SK-N-SH treated with all-trans-retinoic acid at 6 μM for 48 hours (cell line): ENCODE data around the gene SCRT2.

Experiments
- ATAC-seq: fragments of 200-7000 bp; cut with Tn5 transposase; 3 replicates; pipeline ENCODE4 v1.9.1; 2020; ENCODE audit warnings: mild to moderate bottlenecking, moderate library complexity
- ARNTL ChIP-seq: fragments of 450-650 bp; formaldehyde crosslinking; IDR thresholded peaks from 2 replicates; pipeline ENCODE4 v1.5.0; 2020; ENCODE audit warnings: low read depth, mild to moderate bottlenecking, moderate library complexity, borderline replicate concordance
- BACH2 ChIP-seq: fragments of 250-450 bp; sonication (Bioruptor Pico); IDR thresholded peaks from 2 replicates; pipeline ENCODE4 v1.9.0; 2021; ENCODE audit warnings: mild to moderate bottlenecking, borderline replicate concordance
- CSDC2 ChIP-seq: fragments of 250-450 bp; sonication (Bioruptor Pico); IDR thresholded peaks from 2 replicates; pipeline ENCODE4 v1.5.0; 2020; ENCODE audit warnings: mild to moderate bottlenecking, moderate library complexity
- ESRRG ChIP-seq: fragments of 250-450 bp; sonication (Bioruptor Pico); IDR thresholded peaks from 2 replicates; pipeline ENCODE4 v1.6.1; 2021; ENCODE audit warnings: mild to moderate bottlenecking
- GLIS3 ChIP-seq: fragments of 250-450 bp; sonication (Bioruptor Pico); IDR thresholded peaks from 2 replicates; pipeline ENCODE4 v1.5.0; 2020; ENCODE audit warnings: mild to moderate bottlenecking, moderate library complexity
- ISL1 ChIP-seq: fragments of 250-450 bp; sonication (Bioruptor Pico); IDR thresholded peaks from 2 replicates; pipeline ENCODE4 v2.1.2; 2022; ENCODE audit warnings: mild to moderate bottlenecking, moderate library complexity
- OSR1 ChIP-seq: fragments of 250-450 bp; sonication (Bioruptor Pico); IDR thresholded peaks from 2 replicates; pipeline ENCODE4 v1.8.0; 2022; ENCODE audit warnings: moderate library complexity, mild to moderate bottlenecking, inconsistent platforms
- POU6F1 ChIP-seq: fragments of 250-450 bp; sonication (Bioruptor Pico); IDR thresholded peaks from 2 replicates; pipeline ENCODE4 v1.8.0; 2021; ENCODE audit warnings: low read depth, mild to moderate bottlenecking, moderate library complexity, borderline replicate concordance
- PPARA ChIP-seq: fragments of 250-450 bp; sonication (Bioruptor Pico); IDR thresholded peaks from 2 replicates; pipeline ENCODE4 v1.5.0; 2020; ENCODE audit warnings: mild to moderate bottlenecking, borderline replicate concordance
- RARB ChIP-seq: fragments of 250-450 bp; sonication (Bioruptor Pico); IDR thresholded peaks from 2 replicates; pipeline ENCODE4 v1.8.0; 2021; ENCODE audit warnings: mild to moderate bottlenecking, moderate library complexity
- TCF4 ChIP-seq: fragments of 250-450 bp; sonication (Bioruptor Pico); IDR thresholded peaks from 2 replicates; pipeline ENCODE4 v1.8.0; 2021; ENCODE audit warnings: mild to moderate bottlenecking, moderate library complexity, borderline replicate concordance
- TOX ChIP-seq: fragments of 250-450 bp; sonication (Bioruptor Pico); IDR thresholded peaks from 2 replicates; pipeline ENCODE4 v1.8.0; 2021; ENCODE audit warnings: mild to moderate bottlenecking, moderate library complexity, borderline replicate concordance
- TSHZ2 ChIP-seq: fragments of 250-450 bp; sonication (Bioruptor Pico); IDR thresholded peaks from 2 replicates; pipeline ENCODE4 v1.5.0; 2020; ENCODE audit warnings: mild to moderate bottlenecking, moderate library complexity
- ZC3H10 ChIP-seq: fragments of 250-450 bp; sonication (Bioruptor Pico); IDR thresholded peaks from 2 replicates; pipeline ENCODE4 v1.5.1; 2021; ENCODE audit warnings: mild to moderate bottlenecking, moderate library complexity
- ZFP30 ChIP-seq: fragments of 450-650 bp; formaldehyde crosslinking; IDR thresholded peaks from 2 replicates; pipeline ENCODE4 v1.5.0; 2022; ENCODE audit warnings: mild to moderate bottlenecking, moderate library complexity
- ZNF565 ChIP-seq: fragments of 450-650 bp; formaldehyde crosslinking; conservative IDR thresholded peaks from 2 replicates; pipeline ENCODE4 v1.5.0; 2020; ENCODE audit warnings: low read depth, mild to moderate bottlenecking, moderate library complexity
- ZNF8 ChIP-seq: fragments of 450-650 bp; formaldehyde crosslinking; IDR thresholded peaks from 2 replicates; pipeline ENCODE4 v1.5.0; 2020; ENCODE audit warnings: mild to moderate bottlenecking, moderate library complexity
- TF ChIP-seq, protein P1 (sequence below): fragments of 250-450 bp; sonication (Bioruptor Pico); IDR thresholded peaks from 2 replicates; pipeline ENCODE4 v1.5.1; 2021; ENCODE audit warnings: mild to moderate bottlenecking, moderate library complexity
- TF ChIP-seq, protein P2 (sequence below): fragments of 250-450 bp; sonication (Bioruptor Pico); IDR thresholded peaks from 2 replicates; pipeline ENCODE4 v1.5.1; 2020; ENCODE audit warnings: low read depth, mild to moderate bottlenecking, moderate library complexity
- TF ChIP-seq, protein P3 (sequence below): fragments of 250-450 bp; sonication (Bioruptor Pico); IDR thresholded peaks from 2 replicates; pipeline ENCODE4 v1.8.0; 2020; ENCODE audit warnings: mild to moderate bottlenecking, moderate library complexity, borderline replicate concordance

Gene SCRT2

DNA sequence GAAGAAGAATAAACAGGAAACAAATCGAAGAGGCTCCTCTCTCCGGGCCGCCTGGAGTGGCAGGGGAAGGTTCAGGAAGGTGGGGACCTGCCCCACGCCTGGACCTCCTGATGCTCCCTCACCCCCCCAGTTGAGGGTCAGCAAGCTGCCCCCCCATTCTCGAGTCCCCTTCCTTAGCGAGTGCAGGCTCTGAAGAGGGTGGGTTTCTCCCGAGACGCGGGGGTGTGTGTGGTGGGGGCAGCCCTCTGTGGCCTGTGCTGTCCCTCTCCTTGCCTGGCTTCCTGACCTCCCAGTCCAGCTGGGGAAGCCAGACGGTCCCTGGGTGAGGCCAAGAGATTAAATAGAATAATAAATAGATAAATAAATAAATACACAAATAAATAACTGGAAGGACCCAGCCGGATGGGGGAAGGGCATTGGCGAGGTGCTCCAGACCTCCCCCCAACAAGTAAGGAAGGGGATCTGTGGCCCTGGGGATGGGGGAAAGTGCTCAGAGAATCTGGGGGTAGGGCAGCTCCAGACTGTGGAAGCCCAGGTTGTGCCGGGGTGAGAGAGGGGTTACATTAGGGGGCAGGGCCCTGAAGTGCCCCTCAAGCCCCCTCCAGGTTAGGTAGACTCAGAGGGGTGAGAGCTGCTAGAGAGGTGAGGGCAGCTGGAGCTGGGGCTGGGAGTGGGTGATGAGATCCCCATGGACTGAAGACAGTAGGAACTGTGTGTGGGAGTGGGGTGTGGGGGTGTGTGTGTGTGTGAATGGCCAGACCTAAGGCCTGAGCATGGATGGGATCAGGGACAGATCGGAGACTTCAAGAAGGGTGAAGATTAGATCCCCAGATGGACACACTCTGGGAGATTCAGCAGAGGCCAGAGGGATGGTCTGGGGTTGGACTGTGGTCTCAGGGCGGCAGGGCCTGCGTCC, 13.1 kb downstream of the SCRT2 start:
- TF ChIP-seq RARB (CRISPR knock-in tag) (no peak), TCF4 (no peak), ZNF565 (CRISPR knock-in tag) (no peak), ZNF8 (CRISPR knock-in tag) (no peak), TOX (CRISPR knock-in tag) (no peak), ARNTL (CRISPR knock-in tag) (no peak), ZFP30 (CRISPR knock-in tag) (no peak), PPARA (no peak), BACH2 (CRISPR knock-in tag) (no peak), TSHZ2 (CRISPR knock-in tag) (no peak), ISL1 (CRISPR knock-in tag) (no peak), POU6F1 (CRISPR knock-in tag) (no peak), ESRRG (CRISPR knock-in tag) (no peak), GLIS3 (CRISPR knock-in tag) (no peak), OSR1 (CRISPR knock-in tag) (no peak), ZC3H10 (CRISPR knock-in tag) (no peak), CSDC2 (CRISPR knock-in tag) (no peak)
- TF ChIP-seq, protein P1, sequence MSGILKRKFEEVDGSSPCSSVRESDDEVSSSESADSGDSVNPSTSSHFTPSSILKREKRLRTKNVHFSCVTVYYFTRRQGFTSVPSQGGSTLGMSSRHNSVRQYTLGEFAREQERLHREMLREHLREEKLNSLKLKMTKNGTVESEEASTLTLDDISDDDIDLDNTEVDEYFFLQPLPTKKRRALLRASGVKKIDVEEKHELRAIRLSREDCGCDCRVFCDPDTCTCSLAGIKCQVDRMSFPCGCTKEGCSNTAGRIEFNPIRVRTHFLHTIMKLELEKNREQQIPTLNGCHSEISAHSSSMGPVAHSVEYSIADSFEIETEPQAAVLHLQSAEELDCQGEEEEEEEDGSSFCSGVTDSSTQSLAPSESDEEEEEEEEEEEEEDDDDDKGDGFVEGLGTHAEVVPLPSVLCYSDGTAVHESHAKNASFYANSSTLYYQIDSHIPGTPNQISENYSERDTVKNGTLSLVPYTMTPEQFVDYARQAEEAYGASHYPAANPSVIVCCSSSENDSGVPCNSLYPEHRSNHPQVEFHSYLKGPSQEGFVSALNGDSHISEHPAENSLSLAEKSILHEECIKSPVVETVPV, result no peak
- TF ChIP-seq, protein P2, sequence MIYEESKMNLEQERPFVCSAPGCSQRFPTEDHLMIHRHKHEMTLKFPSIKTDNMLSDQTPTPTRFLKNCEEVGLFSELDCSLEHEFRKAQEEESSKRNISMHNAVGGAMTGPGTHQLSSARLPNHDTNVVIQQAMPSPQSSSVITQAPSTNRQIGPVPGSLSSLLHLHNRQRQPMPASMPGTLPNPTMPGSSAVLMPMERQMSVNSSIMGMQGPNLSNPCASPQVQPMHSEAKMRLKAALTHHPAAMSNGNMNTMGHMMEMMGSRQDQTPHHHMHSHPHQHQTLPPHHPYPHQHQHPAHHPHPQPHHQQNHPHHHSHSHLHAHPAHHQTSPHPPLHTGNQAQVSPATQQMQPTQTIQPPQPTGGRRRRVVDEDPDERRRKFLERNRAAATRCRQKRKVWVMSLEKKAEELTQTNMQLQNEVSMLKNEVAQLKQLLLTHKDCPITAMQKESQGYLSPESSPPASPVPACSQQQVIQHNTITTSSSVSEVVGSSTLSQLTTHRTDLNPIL (CRISPR knock-in tag), result no peak
- TF ChIP-seq, protein P3, sequence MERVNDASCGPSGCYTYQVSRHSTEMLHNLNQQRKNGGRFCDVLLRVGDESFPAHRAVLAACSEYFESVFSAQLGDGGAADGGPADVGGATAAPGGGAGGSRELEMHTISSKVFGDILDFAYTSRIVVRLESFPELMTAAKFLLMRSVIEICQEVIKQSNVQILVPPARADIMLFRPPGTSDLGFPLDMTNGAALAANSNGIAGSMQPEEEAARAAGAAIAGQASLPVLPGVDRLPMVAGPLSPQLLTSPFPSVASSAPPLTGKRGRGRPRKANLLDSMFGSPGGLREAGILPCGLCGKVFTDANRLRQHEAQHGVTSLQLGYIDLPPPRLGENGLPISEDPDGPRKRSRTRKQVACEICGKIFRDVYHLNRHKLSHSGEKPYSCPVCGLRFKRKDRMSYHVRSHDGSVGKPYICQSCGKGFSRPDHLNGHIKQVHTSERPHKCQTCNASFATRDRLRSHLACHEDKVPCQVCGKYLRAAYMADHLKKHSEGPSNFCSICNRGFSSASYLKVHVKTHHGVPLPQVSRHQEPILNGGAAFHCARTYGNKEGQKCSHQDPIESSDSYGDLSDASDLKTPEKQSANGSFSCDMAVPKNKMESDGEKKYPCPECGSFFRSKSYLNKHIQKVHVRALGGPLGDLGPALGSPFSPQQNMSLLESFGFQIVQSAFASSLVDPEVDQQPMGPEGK (CRISPR knock-in tag), result no peak
- no peak for ATAC-seq

GRCh38 chr20:661474-662270, 13.9 kb downstream of the SCRT2 start:
- ATAC-seq, result no peak
- TF ChIP-seq RARB (CRISPR knock-in tag), result no peak
- TF ChIP-seq, all 23 proteins: peak for 0
